Measurements from ENCODE around the gene APPL2.

GRCh38 chr12:105175397-105175990 lies 60.5 kb downstream of the APPL2 start:
- TF ChIP-seq, protein P1, sequence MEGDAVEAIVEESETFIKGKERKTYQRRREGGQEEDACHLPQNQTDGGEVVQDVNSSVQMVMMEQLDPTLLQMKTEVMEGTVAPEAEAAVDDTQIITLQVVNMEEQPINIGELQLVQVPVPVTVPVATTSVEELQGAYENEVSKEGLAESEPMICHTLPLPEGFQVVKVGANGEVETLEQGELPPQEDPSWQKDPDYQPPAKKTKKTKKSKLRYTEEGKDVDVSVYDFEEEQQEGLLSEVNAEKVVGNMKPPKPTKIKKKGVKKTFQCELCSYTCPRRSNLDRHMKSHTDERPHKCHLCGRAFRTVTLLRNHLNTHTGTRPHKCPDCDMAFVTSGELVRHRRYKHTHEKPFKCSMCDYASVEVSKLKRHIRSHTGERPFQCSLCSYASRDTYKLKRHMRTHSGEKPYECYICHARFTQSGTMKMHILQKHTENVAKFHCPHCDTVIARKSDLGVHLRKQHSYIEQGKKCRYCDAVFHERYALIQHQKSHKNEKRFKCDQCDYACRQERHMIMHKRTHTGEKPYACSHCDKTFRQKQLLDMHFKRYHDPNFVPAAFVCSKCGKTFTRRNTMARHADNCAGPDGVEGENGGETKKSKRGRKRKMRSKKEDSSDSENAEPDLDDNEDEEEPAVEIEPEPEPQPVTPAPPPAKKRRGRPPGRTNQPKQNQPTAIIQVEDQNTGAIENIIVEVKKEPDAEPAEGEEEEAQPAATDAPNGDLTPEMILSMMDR (IDR thresholded peaks at IDR 0.05) = no peak
- TF ChIP-seq POLR2A (IDR thresholded peaks at IDR 0.05) = no peak

Measured in testis (tissue), 2 donors.